Upper lobe of left lung (tissue), 6 donors: Measurements from ENCODE around the gene RPL37. TPM values are rescaled to one million over a fixed set of nuclear protein-coding genes. Genes with fewer than 3 reads are reported as not detected.

ENCODE experiments used
- ATAC-seq, 2 donors: fragments of 200-7000 bp; cut with Tn5 transposase; one replicate each; pipeline ENCODE4 v1.9.1; 2022; ENCODE audit warnings: mild to moderate bottlenecking in 2 of 2, moderate library complexity in 2 of 2; ENCODE audit not compliant: low FRiP score in 2 of 2
- DNase-seq, 2 donors: peaks; one replicate each; pipeline ENCODE4 v3.0.0-alpha.2; 2019 to 2020
- H3K27ac ChIP-seq, 4 donors: fragments of 200-600 bp; sonication (generic); one replicate each; pipeline ENCODE4 v1.5.1; 2016 to 2019
- H3K27me3 ChIP-seq, 4 donors: fragments of 200-600 bp; sonication (generic); one replicate each; pipeline ENCODE4 v1.5.1; 2017 to 2019
- H3K36me3 ChIP-seq, 4 donors: fragments of 200-600 bp; sonication (generic); one replicate each; pipeline ENCODE4 v1.5.1; 2016 to 2019
- H3K4me1 ChIP-seq, 4 donors: fragments of 200-600 bp; sonication (generic); one replicate each; pipeline ENCODE4 v1.5.1; 2018 to 2019
- H3K4me3 ChIP-seq, 4 donors: fragments of 200-600 bp; sonication (generic); one replicate each; pipeline ENCODE4 v1.5.1; 2017 to 2019; ENCODE audit warnings: mild to moderate bottlenecking in 2 of 4, moderate library complexity in 1 of 4
- H3K9me3 ChIP-seq, 4 donors: fragments of 200-600 bp; sonication (generic); one replicate each; pipeline ENCODE4 v1.5.1; 2018 to 2019
- CTCF ChIP-seq, 6 experiments: fragments of 450-650 bp in 4 of 6; fragments of 200-600 bp in 2 of 6; sonication (generic) in 2 of 6; IDR thresholded peaks; one replicate each; pipeline ENCODE4 v1.5.1; 2016 to 2019; ENCODE audit warnings: antibody characterized with exemption in 6 of 6
- EP300 ChIP-seq, 4 donors: sonication (generic); formaldehyde crosslinking; IDR thresholded peaks; one replicate each; pipeline ENCODE4 v1.5.1; 2017; ENCODE audit warnings: antibody characterized with exemption in 4 of 4, control low read depth in 2 of 4
- POLR2A ChIP-seq, 4 donors: fragments of 450-650 bp; IDR thresholded peaks; one replicate each; pipeline ENCODE4 v1.5.1; 2016 to 2017; ENCODE audit warnings: antibody characterized with exemption in 4 of 4, mild to moderate bottlenecking in 2 of 4
- POLR2AphosphoS5 ChIP-seq, 2 donors: sonication (generic); formaldehyde crosslinking; IDR thresholded peaks; one replicate each; pipeline ENCODE4 v1.5.1; 2017; ENCODE audit warnings: antibody characterized with exemption in 2 of 2
- whole genome bisulfite sequencing, 2 donors: methylation state at CpG; one replicate each; pipeline ENCODE4 v1.1.5; 2017 to 2018; 5-methylcytosine and 5-hydroxymethylcytosine counted together
- total RNA-seq, 6 donors: library from RNA; depleted of rRNA in 4 of 6; stranded (reverse); fragments of >200 nt in 4 of 6; gene quantifications; one replicate each; pipeline versions ENCODE4 v1.1.0 to v1.2.1, GENCODE V29; 2016 to 2021
- donor health status: DM: no; HTN: no; CAD: no; lungs with moderate emphysema.
- donor health status: DM: no; HTN: yes; CAD: no; lungs with severe emphysema.

The RPL37 gene
- total RNA-seq, 6 donors from 2014 or later = 115 to 977 (median 185) TPM

GRCh38 chr5:40841068-40841805 lies 6.2 kb upstream of the RPL37 start, which contains the start of gene CARD6:
Gene CARD6 (plus strand): TSS chr5:40841367. CDS start chr5:40841383, 16 bp downstream.
- Histone ChIP-seq H3K4me1 (peaks cover 10 to 26% (median 19%) of the 10 kb centered on the region in 4 donors), H3K9me3 (no peaks in the 10 kb centered on the region), H3K27ac (peak within 1 kb of the TSS; percentile 75 to 90 (median 86)), H3K4me3 (peak within 1 kb of the TSS; percentile 34 to 59 (median 42)), H3K27me3 (no peaks in the 10 kb centered on the region), H3K36me3 (peaks cover 0 to 13% (median 2%) of the 10 kb centered on the region in 4 donors)
- TF ChIP-seq EP300 (IDR thresholded peaks at IDR 0.05) (peak in 1 of 4 donors; percentile 20), CTCF (IDR thresholded peaks at IDR 0.05) (peak in 1 of 6 experiments; percentile 23), POLR2A (IDR thresholded peaks at IDR 0.05) (peak in 1 of 4 donors; percentile 46), POLR2AphosphoS5 (IDR thresholded peaks at IDR 0.05) (peak in 1 of 2 donors; percentile 32)
- DNase-seq = peak in 1 of 2 donors; percentile 40
- peak; percentile 63 to 82 for ATAC-seq
- 7 to 11% methylated on average over 9 of the region's 9 CpGs for WGBS, 2 donors

- H3K27ac ChIP-seq = no peak overlapping the region
- no peak for DNase-seq
- H3K9me3 ChIP-seq = no peaks in the 10 kb centered on the region
- WGBS, 2 donors = 83 to 91% methylated on average over 6 of the region's 6 CpGs
- no peaks in the 10 kb centered on the region for H3K27me3 ChIP-seq
- ATAC-seq = no peak
- no peak for TF ChIP-seq POLR2AphosphoS5 (IDR thresholded peaks at IDR 0.05)
- H3K36me3 ChIP-seq = peaks cover 0 to 10% (median 9%) of the 10 kb centered on the region in 4 donors
- no peak overlapping the region for H3K4me3 ChIP-seq
- H3K4me1 ChIP-seq = peaks cover 24 to 35% (median 28%) of the 10 kb centered on the region in 4 donors
Measured at GRCh38 chr5:40838086-40838485, 3.1 kb upstream of the RPL37 start.

GRCh38 chr5:40834391-40834848 lies 602 bp downstream of the RPL37 start:
- H3K4me1 ChIP-seq = peaks cover 23 to 31% (median 24%) of the 10 kb centered on the region in 4 donors
- ATAC-seq (peak in 1 of 2 donors; percentile 29), DNase-seq (peak in 1 of 2 donors; percentile 33)
- no peaks in the 10 kb centered on the region for H3K9me3 ChIP-seq
- H3K27me3 ChIP-seq = no peaks in the 10 kb centered on the region
- 0 to 2% methylated on average over 18 to 21 of the region's 21 CpGs for WGBS, 2 donors
- TF ChIP-seq EP300 (IDR thresholded peaks at IDR 0.05) = peak in 1 of 4 donors; percentile 23
- no peak for TF ChIP-seq POLR2A (IDR thresholded peaks at IDR 0.05)
- no peak for TF ChIP-seq POLR2AphosphoS5 (IDR thresholded peaks at IDR 0.05)
- TF ChIP-seq CTCF (IDR thresholded peaks at IDR 0.05) = no peak
- H3K36me3 ChIP-seq = peaks cover 31 to 47% (median 44%) of the 10 kb centered on the region in 4 donors
- peak overlapping the region; percentile 67 to 77 (median 70) for H3K4me3 ChIP-seq
- H3K27ac ChIP-seq = peak overlapping the region; percentile 95 to 99 (median 96)

- H3K36me3 ChIP-seq = peaks cover 38 to 53% (median 46%) of the 10 kb centered on the region in 4 donors
- H3K9me3 ChIP-seq = no peaks in the 10 kb centered on the region
- peak overlapping the region; percentile 67 to 77 (median 70) for H3K4me3 ChIP-seq
- ATAC-seq (no peak), DNase-seq (no peak)
- TF ChIP-seq CTCF (IDR thresholded peaks at IDR 0.05) (no peak), POLR2A (IDR thresholded peaks at IDR 0.05) (no peak), POLR2AphosphoS5 (IDR thresholded peaks at IDR 0.05) (no peak), EP300 (IDR thresholded peaks at IDR 0.05) (no peak)
- no peaks in the 10 kb centered on the region for H3K27me3 ChIP-seq
- H3K27ac ChIP-seq = peak overlapping the region; percentile 95 to 99 (median 96)
- 50 to 58% methylated on average over 13 of the region's 13 CpGs for WGBS, 2 donors
- H3K4me1 ChIP-seq = peaks cover 23 to 31% (median 24%) of the 10 kb centered on the region in 4 donors
Measured at GRCh38 chr5:40833712-40834229, 1.3 kb downstream of the RPL37 start.

- 79 to 82% methylated on average over 4 of the region's 4 CpGs for WGBS, 2 donors
Measured at GRCh38 chr5:40832345-40832744, 2.7 kb downstream of the RPL37 start.

More at GRCh38 chr5:40832345-40832744, 2.7 kb downstream of the RPL37 start:
- TF ChIP-seq CTCF (IDR thresholded peaks at IDR 0.05) (no peak), POLR2A (IDR thresholded peaks at IDR 0.05) (no peak), POLR2AphosphoS5 (IDR thresholded peaks at IDR 0.05) (no peak), EP300 (IDR thresholded peaks at IDR 0.05) (no peak)
- peaks cover 47 to 68% (median 58%) of the 10 kb centered on the region in 4 donors for H3K36me3 ChIP-seq
- H3K4me3 ChIP-seq = no peak overlapping the region
- DNase-seq (no peak), ATAC-seq (no peak)
- H3K27me3 ChIP-seq = no peaks in the 10 kb centered on the region
- H3K27ac ChIP-seq = no peak overlapping the region
- H3K4me1 ChIP-seq = peaks cover 23 to 31% (median 24%) of the 10 kb centered on the region in 4 donors
- H3K9me3 ChIP-seq = no peaks in the 10 kb centered on the region
